IMR-90 (cell line): ENCODE measurements around the gene FSD1. TPM values are rescaled to one million over a fixed set of nuclear protein-coding genes. Genes with fewer than 3 reads are reported as not detected.
"Not testable (repeated sequence)": the region's sequence is repeated elsewhere in the genome, so short reads cannot be mapped to it uniquely, and the experiment has no call there.

Source experiments
- ATAC-seq: fragments of 200-7000 bp; cut with Tn5 transposase; 2 replicates; pipeline ENCODE4 v1.9.1; 2020; ENCODE audit warnings: low read depth, mild to moderate bottlenecking, moderate library complexity
- BruUV-seq: library from RNA; stranded (reverse); fragments of 400-500 nt; replicated peaks from 2 replicates; lab custom pipeline; 2021; lab: Mats Ljungman, UMichigan
- CTCF ChIA-PET: fragments of 300-600 bp; formaldehyde crosslinking; extraction: SDS; loops from one replicate; lab custom pipeline; 2021; ENCODE audit warnings: antibody characterized with exemption; lab: Yijun Ruan, JAX
- POLR2A ChIA-PET: fragments of 300-600 bp; sonication (Branson Sonifier 250); formaldehyde crosslinking; loops from one replicate; lab custom pipeline; 2022; ENCODE audit warnings: antibody characterized with exemption; ENCODE audit not compliant: unreplicated experiment; lab: Charles Lee
- DNase-seq: peaks from one replicate; pipeline ENCODE4 v3.0.0; 2013
- H2AFZ ChIP-seq: replicated peaks from 2 replicates; pipeline ENCODE3; 2013; ENCODE audit warnings: low read length, mild to moderate bottlenecking; ENCODE audit not compliant: poor library complexity
- H2AK5ac ChIP-seq: 2 replicates; pipeline ENCODE4 v1.6.1; 2013; ENCODE audit warnings: low read depth, low read length, inconsistent platforms
- H2AK9ac ChIP-seq: replicated peaks from 2 replicates; pipeline ENCODE3; 2013; ENCODE audit warnings: mild to moderate bottlenecking, low read depth, low read length, moderate library complexity; ENCODE audit not compliant: poor library complexity
- H2BK120ac ChIP-seq: 2 replicates; pipeline ENCODE4 v1.6.1; 2013; ENCODE audit warnings: low read depth, low read length, inconsistent platforms
- H2BK15ac ChIP-seq: 3 replicates; pipeline ENCODE4 v1.6.1; 2013; ENCODE audit warnings: low read depth, low read length, inconsistent platforms
- H2BK20ac ChIP-seq: 2 replicates; pipeline ENCODE4 v1.6.1; 2013; ENCODE audit warnings: low read depth, mild to moderate bottlenecking, inconsistent platforms, low read length, moderate library complexity
- H2BK5ac ChIP-seq: 2 replicates; pipeline ENCODE4 v1.6.1; 2013; ENCODE audit warnings: mild to moderate bottlenecking, low read depth, low read length, inconsistent platforms; ENCODE audit not compliant: poor library complexity, severe bottlenecking
- H3K14ac ChIP-seq: replicated peaks from 2 replicates; pipeline ENCODE4 v1.6.1; 2013; ENCODE audit warnings: low read depth, low read length, inconsistent platforms
- H3K18ac ChIP-seq: 2 replicates; pipeline ENCODE4 v1.6.1; 2013; ENCODE audit warnings: low read depth, low read length, control low read depth
- H3K23ac ChIP-seq: 2 replicates; pipeline ENCODE4 v1.6.1; 2013; ENCODE audit warnings: low read depth, low read length, inconsistent platforms
- H3K27ac ChIP-seq: 2 replicates; pipeline ENCODE4 v1.5.1; 2013; ENCODE audit warnings: mild to moderate bottlenecking, control low read depth, low read length; ENCODE audit not compliant: insufficient read depth
- H3K27me3 ChIP-seq: 2 replicates; pipeline ENCODE4 v1.6.1; 2013; ENCODE audit warnings: low read length; ENCODE audit not compliant: control insufficient read depth, insufficient read depth
- H3K36me3 ChIP-seq: 2 replicates; pipeline ENCODE4 v1.6.1; 2013; ENCODE audit warnings: low read length, mixed read lengths; ENCODE audit not compliant: control insufficient read depth, insufficient read depth
- H3K4ac ChIP-seq: 2 replicates; pipeline ENCODE4 v1.6.1; 2013; ENCODE audit warnings: low read depth, low read length, inconsistent platforms
- H3K4me1 ChIP-seq: 2 replicates; pipeline ENCODE4 v1.6.1; 2013; ENCODE audit warnings: low read length, mixed read lengths; ENCODE audit not compliant: control insufficient read depth, insufficient read depth
- H3K4me2 ChIP-seq: 2 replicates; pipeline ENCODE4 v1.6.1; 2013; ENCODE audit warnings: low read depth, mild to moderate bottlenecking, control low read depth, low read length, moderate library complexity
- H3K4me3 ChIP-seq: 2 replicates; pipeline ENCODE4 v1.5.1; 2013; ENCODE audit warnings: low read depth, mild to moderate bottlenecking, control low read depth, low read length, moderate library complexity; ENCODE audit not compliant: insufficient read depth
- H3K56ac ChIP-seq: 2 replicates; pipeline ENCODE4 v1.6.1; 2013; ENCODE audit warnings: low read length, inconsistent platforms; ENCODE audit not compliant: insufficient read depth; ENCODE audit errors: extremely low read depth
- H3K79me1 ChIP-seq, 2 experiments: 2 replicates each; pipeline ENCODE4 v1.6.1; 2013; ENCODE audit warnings: low read length in 2 of 2, inconsistent platforms in 1 of 2, low read depth in 1 of 2
- H3K9ac ChIP-seq: 2 replicates; pipeline ENCODE4 v1.6.1; 2013; ENCODE audit warnings: low read depth, low read length, control low read depth
- H3K9me1 ChIP-seq: 2 replicates; pipeline ENCODE4 v1.6.1; 2013; ENCODE audit warnings: low read length, inconsistent platforms; ENCODE audit not compliant: insufficient read depth
- H3K9me3 ChIP-seq: 2 replicates; pipeline ENCODE4 v1.6.1; 2013; ENCODE audit warnings: low read length; ENCODE audit not compliant: control insufficient read depth, insufficient read depth
- H4K20me1 ChIP-seq: 2 replicates; pipeline ENCODE4 v1.6.1; 2013; ENCODE audit warnings: low read length, inconsistent platforms; ENCODE audit not compliant: insufficient read depth
- H4K5ac ChIP-seq: 2 replicates; pipeline ENCODE4 v1.6.1; 2013; ENCODE audit warnings: mild to moderate bottlenecking, low read depth, low read length, control low read depth
- H4K8ac ChIP-seq, 2 experiments: 2 replicates each; pipeline ENCODE4 v1.6.1; 2013; ENCODE audit warnings: low read depth in 2 of 2, low read length in 2 of 2, control low read depth in 1 of 2, inconsistent platforms in 1 of 2
- H4K91ac ChIP-seq: 2 replicates; pipeline ENCODE4 v1.6.1; 2013; ENCODE audit warnings: low read depth, low read length, inconsistent platforms; ENCODE audit not compliant: insufficient read depth
- WGBS, 2 experiments: methylation state at CpG; one replicate each; pipeline versions ENCODE4 v1.1.5 to v1.1.7; 2013; ENCODE audit warnings: missing lambda C conversion rate in 2 of 2; ENCODE audit not compliant: insufficient read length in 1 of 2; ENCODE audit errors: extremely low coverage in 2 of 2; 5-methylcytosine and 5-hydroxymethylcytosine counted together
- dilution Hi-C: fragments of 300-500 bp; cut with HindIII; formaldehyde crosslinking; loops from one replicate; pipeline ENCODE4 v1.14.3; 2018; ENCODE audit warnings: low sequenced_read_pairs; ENCODE audit not compliant: unreplicated experiment
- in situ Hi-C: fragments of 300-500 bp; cut with MboI; formaldehyde crosslinking; loops from 3 replicates; pipeline ENCODE4 v1.14.3; 2019; ENCODE audit warnings: low sequenced_read_pairs, inconsistent platforms, mixed read lengths
- intact Hi-C: fragments of 100-400 bp; cut with micrococcal nuclease; formaldehyde crosslinking; loops from 2 replicates; pipeline ENCODE4 v1.10.0; 2022
- polyA plus RNA-seq, 3 experiments: library from polyadenylated mRNA; depleted of rRNA; stranded (reverse); fragments of >200 nt; gene quantifications; 2 replicates each; pipeline ENCODE4 v1.2.3, GENCODE V29; 2012; ENCODE audit warnings: low replicate concordance in 1 of 3
- total RNA-seq: library from RNA; depleted of rRNA; stranded (reverse); fragments of >200 nt; gene quantifications from 2 replicates; pipeline ENCODE4 v1.2.3, GENCODE V29; 2012

The FSD1 gene
- total and polyA plus RNA-seq, 2 of the 4 experiments (the other 2 are of a cell fraction), result 17.4 to 24.4 TPM

GRCh38 chr19:4286141-4286540, 18.3 kb upstream of the FSD1 start:
- H3K4me1 ChIP-seq, H2AFZ ChIP-seq, H4K20me1 ChIP-seq, H3K14ac ChIP-seq, H2AK9ac ChIP-seq, in situ Hi-C loops, H4K91ac ChIP-seq, H3K18ac ChIP-seq, DNase-seq, H3K9me1 ChIP-seq, BruUV-seq, H3K56ac ChIP-seq, H3K4me3 ChIP-seq, H2BK5ac ChIP-seq, H2BK20ac ChIP-seq, intact Hi-C loops, CTCF ChIA-PET, H3K79me1 ChIP-seq, H4K5ac ChIP-seq, H3K9me3 ChIP-seq, H4K8ac ChIP-seq, H3K36me3 ChIP-seq, H2AK5ac ChIP-seq, H3K9ac ChIP-seq, H3K23ac ChIP-seq, ATAC-seq, H3K4me2 ChIP-seq, H3K27ac ChIP-seq, H2BK15ac ChIP-seq, H3K4ac ChIP-seq, dilution Hi-C loops, H2BK120ac ChIP-seq: not testable (repeated sequence)
- WGBS, 2 experiments, result 47% methylated on average over 2 of the region's 4 CpGs; no CpG with 5 or more reads in 1 of the 2 experiments
- POLR2A ChIA-PET, result interaction anchor here (0.6 kb wide), 1 partner anchor 27 kb away, joined by 7 read pairs; no protein-coding TSS in a partner anchor
- H3K27me3 ChIP-seq, result peaks cover 31% of the 10 kb centered on the region
